Measurements from ENCODE around the gene MCCD1.

The MCCD1 gene

DNA sequence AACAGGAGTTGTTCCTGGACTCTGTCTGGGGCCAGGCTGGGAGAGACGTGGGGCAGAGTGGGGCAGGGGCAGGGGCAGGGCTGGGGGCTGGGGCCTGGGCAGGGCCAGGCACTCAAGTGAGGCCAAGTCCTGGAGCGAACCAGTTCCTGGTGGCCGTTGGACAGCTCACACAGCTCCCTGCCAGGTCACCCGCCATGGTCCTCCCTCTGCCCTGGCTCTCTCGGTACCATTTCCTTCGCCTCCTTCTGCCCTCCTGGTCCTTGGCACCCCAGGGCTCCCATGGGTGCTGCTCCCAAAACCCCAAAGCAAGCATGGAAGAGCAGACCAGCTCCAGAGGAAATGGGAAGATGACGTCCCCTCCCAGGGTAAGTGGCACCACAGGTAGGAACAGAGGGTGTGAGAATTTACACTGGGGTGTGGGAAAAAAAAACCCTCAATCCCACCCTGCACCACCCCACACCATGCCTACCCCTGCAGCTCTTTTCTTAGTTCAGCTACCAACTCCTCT, at the start of gene MCCD1 (continued):
- no peak for TF ChIP-seq ZNF354C (tag by site-specific recombination; IDR thresholded peaks at IDR 0.05; ENCODE audit: borderline replicate concordance, low read depth)
- TF ChIP-seq, protein P1, sequence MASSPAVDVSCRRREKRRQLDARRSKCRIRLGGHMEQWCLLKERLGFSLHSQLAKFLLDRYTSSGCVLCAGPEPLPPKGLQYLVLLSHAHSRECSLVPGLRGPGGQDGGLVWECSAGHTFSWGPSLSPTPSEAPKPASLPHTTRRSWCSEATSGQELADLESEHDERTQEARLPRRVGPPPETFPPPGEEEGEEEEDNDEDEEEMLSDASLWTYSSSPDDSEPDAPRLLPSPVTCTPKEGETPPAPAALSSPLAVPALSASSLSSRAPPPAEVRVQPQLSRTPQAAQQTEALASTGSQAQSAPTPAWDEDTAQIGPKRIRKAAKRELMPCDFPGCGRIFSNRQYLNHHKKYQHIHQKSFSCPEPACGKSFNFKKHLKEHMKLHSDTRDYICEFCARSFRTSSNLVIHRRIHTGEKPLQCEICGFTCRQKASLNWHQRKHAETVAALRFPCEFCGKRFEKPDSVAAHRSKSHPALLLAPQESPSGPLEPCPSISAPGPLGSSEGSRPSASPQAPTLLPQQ (tag by site-specific recombination; IDR thresholded peaks at IDR 0.05), result no peak
- TF ChIP-seq ZNF112 (tag by site-specific recombination; IDR thresholded peaks at IDR 0.05), result no peak
- TF ChIP-seq, protein P2, sequence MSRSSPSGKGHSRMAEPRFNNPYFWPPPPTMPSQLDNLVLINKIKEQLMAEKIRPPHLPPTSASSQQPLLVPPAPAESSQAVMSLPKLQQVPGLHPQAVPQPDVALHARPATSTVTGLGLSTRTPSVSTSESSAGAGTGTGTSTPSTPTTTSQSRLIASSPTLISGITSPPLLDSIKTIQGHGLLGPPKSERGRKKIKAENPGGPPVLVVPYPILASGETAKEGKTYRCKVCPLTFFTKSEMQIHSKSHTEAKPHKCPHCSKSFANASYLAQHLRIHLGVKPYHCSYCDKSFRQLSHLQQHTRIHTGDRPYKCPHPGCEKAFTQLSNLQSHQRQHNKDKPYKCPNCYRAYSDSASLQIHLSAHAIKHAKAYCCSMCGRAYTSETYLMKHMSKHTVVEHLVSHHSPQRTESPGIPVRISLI (tag by site-specific recombination; IDR thresholded peaks at IDR 0.05), result no peak
- TF ChIP-seq, protein P3, sequence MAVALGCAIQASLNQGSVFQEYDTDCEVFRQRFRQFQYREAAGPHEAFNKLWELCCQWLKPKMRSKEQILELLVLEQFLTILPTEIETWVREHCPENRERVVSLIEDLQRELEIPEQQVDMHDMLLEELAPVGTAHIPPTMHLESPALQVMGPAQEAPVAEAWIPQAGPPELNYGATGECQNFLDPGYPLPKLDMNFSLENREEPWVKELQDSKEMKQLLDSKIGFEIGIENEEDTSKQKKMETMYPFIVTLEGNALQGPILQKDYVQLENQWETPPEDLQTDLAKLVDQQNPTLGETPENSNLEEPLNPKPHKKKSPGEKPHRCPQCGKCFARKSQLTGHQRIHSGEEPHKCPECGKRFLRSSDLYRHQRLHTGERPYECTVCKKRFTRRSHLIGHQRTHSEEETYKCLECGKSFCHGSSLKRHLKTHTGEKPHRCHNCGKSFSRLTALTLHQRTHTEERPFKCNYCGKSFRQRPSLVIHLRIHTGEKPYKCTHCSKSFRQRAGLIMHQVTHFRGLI (tag by site-specific recombination; IDR thresholded peaks at IDR 0.05), result no peak
- TF ChIP-seq ZNF292 (tag by site-specific recombination; IDR thresholded peaks at IDR 0.05; ENCODE audit: borderline replicate concordance, low read depth), result no peak
- no peak for TF ChIP-seq SP7 (tag by site-specific recombination; IDR thresholded peaks at IDR 0.05)
- TF ChIP-seq, protein P4, sequence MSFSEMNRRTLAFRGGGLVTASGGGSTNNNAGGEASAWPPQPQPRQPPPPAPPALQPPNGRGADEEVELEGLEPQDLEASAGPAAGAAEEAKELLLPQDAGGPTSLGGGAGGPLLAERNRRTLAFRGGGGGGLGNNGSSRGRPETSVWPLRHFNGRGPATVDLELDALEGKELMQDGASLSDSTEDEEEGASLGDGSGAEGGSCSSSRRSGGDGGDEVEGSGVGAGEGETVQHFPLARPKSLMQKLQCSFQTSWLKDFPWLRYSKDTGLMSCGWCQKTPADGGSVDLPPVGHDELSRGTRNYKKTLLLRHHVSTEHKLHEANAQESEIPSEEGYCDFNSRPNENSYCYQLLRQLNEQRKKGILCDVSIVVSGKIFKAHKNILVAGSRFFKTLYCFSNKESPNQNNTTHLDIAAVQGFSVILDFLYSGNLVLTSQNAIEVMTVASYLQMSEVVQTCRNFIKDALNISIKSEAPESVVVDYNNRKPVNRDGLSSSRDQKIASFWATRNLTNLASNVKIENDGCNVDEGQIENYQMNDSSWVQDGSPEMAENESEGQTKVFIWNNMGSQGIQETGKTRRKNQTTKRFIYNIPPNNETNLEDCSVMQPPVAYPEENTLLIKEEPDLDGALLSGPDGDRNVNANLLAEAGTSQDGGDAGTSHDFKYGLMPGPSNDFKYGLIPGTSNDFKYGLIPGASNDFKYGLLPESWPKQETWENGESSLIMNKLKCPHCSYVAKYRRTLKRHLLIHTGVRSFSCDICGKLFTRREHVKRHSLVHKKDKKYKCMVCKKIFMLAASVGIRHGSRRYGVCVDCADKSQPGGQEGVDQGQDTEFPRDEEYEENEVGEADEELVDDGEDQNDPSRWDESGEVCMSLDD (tag by site-specific recombination; IDR thresholded peaks at IDR 0.05), result 0 out of 2 replicates have a peak, but pooled peaks have one; percentile 40
- TF ChIP-seq, protein P5, sequence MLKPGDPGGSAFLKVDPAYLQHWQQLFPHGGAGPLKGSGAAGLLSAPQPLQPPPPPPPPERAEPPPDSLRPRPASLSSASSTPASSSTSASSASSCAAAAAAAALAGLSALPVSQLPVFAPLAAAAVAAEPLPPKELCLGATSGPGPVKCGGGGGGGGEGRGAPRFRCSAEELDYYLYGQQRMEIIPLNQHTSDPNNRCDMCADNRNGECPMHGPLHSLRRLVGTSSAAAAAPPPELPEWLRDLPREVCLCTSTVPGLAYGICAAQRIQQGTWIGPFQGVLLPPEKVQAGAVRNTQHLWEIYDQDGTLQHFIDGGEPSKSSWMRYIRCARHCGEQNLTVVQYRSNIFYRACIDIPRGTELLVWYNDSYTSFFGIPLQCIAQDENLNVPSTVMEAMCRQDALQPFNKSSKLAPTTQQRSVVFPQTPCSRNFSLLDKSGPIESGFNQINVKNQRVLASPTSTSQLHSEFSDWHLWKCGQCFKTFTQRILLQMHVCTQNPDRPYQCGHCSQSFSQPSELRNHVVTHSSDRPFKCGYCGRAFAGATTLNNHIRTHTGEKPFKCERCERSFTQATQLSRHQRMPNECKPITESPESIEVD (tag by site-specific recombination; IDR thresholded peaks at IDR 0.05), result no peak
- TF ChIP-seq, protein P6, sequence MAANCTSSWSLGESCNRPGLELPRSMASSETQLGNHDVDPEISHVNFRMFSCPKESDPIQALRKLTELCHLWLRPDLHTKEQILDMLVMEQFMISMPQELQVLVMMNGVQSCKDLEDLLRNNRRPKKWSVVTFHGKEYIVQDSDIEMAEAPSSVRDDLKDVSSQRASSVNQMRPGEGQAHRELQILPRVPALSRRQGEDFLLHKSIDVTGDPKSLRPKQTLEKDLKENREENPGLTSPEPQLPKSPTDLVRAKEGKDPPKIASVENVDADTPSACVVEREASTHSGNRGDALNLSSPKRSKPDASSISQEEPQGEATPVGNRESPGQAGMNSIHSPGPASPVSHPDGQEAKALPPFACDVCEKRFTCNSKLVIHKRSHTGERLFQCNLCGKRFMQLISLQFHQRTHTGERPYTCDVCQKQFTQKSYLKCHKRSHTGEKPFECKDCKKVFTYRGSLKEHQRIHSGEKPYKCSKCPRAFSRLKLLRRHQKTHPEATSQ (tag by site-specific recombination; IDR thresholded peaks at IDR 0.05), result no peak
- TF ChIP-seq FEZF1 (tag by site-specific recombination; IDR thresholded peaks at IDR 0.05), result no peak

DNA sequence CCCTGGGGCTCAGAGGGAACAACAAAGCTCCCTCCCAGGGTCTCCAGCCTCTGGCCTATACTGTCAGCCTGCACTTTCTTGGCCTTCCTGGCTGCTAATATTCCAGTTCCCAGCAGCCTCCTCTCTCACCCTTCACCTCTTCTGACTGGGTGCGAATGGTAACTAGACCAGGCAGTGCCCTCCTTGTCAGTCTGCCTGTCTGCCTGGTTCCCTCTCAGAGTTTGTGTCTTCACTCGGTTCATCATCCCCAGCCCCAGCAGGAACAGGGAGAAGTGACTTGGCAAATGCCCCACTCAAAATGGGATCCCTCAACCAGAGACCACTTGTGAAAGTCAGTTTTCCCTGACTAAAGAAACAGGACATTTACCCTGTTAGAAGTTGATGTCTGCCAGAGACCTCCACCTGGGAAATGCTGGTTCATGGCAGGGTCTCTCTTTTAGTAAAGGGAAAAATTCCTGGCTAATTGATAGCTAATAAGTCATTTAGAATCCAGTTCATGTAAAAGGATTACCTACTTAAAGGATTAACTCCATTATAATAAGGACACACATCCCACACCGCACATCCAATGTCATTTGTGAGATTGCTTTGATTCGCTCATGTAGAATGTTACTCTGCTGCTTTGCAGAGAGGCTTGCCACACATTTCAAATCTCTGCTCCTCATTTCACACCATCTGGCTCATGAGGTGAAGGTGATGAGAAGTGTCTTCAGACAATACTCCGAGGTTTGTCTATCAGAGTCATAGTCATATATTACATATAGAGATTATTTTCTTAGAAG, 49.4 kb upstream of the MCCD1 start:
- Histone ChIP-seq H3K9me3 (ENCODE audit: control insufficient read depth, insufficient read depth, low read depth, low read length) (no peaks in the 10 kb centered on the region), H3K27ac (ENCODE audit: extremely low read depth, low read depth, low read length) (no peak overlapping the region), H3K36me3 (ENCODE audit: control insufficient read depth in 2 of 2, insufficient read depth in 1 of 2, low read length in 2 of 2) (no peaks in the 10 kb centered on the region), H3K4me1 (ENCODE audit: control insufficient read depth, insufficient read depth, low read length) (no peaks in the 10 kb centered on the region), H3K4me3 (ENCODE audit: low read depth, low read length) (no peak overlapping the region)
- ChIA-PET CTCF (interaction anchor here (1.0 to 1.1 kb wide), 2 partner anchors 35 to 119 kb away, joined by 3 read pairs; no protein-coding TSS in a partner anchor), POLR2A (no interaction called here)
- TF ChIP-seq GLI2 (tag by site-specific recombination; IDR thresholded peaks at IDR 0.05; ENCODE audit: borderline replicate concordance, low read depth), result no peak
- no peak for TF ChIP-seq KLF16 (tag by site-specific recombination; IDR thresholded peaks at IDR 0.05)
- TF ChIP-seq ZNF571 (tag by site-specific recombination; IDR thresholded peaks at IDR 0.05), result no peak
- TF ChIP-seq ZNF658 (tag by site-specific recombination; IDR thresholded peaks at IDR 0.05), result no peak
- no peak for TF ChIP-seq WT1 (tag by site-specific recombination; IDR thresholded peaks at IDR 0.05)
- no peak for TF ChIP-seq ZNF629 (tag by site-specific recombination; IDR thresholded peaks at IDR 0.05)
- TF ChIP-seq ZSCAN30 (tag by site-specific recombination; IDR thresholded peaks at IDR 0.05), result no peak
- TF ChIP-seq, protein P7, sequence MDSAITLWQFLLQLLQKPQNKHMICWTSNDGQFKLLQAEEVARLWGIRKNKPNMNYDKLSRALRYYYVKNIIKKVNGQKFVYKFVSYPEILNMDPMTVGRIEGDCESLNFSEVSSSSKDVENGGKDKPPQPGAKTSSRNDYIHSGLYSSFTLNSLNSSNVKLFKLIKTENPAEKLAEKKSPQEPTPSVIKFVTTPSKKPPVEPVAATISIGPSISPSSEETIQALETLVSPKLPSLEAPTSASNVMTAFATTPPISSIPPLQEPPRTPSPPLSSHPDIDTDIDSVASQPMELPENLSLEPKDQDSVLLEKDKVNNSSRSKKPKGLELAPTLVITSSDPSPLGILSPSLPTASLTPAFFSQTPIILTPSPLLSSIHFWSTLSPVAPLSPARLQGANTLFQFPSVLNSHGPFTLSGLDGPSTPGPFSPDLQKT (IDR thresholded peaks at IDR 0.05; ENCODE audit: borderline replicate concordance, low read depth, low read length), result no peak
- TF ChIP-seq, protein P8, sequence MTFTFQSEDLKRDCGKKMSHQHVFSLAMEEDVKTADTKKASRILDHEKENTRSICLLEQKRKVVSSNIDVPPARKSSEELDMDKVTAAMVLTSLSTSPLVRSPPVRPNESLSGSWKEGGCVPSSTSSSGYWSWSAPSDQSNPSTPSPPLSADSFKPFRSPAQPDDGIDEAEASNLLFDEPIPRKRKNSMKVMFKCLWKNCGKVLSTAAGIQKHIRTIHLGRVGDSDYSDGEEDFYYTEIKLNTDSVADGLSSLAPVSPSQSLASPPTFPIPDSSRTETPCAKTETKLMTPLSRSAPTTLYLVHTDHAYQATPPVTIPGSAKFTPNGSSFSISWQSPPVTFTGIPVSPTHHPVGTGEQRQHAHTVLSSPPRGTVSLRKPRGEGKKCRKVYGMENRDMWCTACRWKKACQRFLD (tag by site-specific recombination; IDR thresholded peaks at IDR 0.05), result no peak
- TF ChIP-seq ZNF433 (tag by site-specific recombination; IDR thresholded peaks at IDR 0.05; ENCODE audit: low read depth), result no peak
- no peak for TF ChIP-seq ZIC2 (tag by site-specific recombination; IDR thresholded peaks at IDR 0.05)
- no peak for TF ChIP-seq ZBTB21 (tag by site-specific recombination; IDR thresholded peaks at IDR 0.05)
